Measurements from ENCODE around the gene HAT1. TPM values are rescaled to one million over a fixed set of nuclear protein-coding genes. Genes with fewer than 3 reads are reported as not detected.

HAT1 gene
- total RNA-seq, 1 experiment from 2014 or later: 58.9 TPM

GRCh38 chr2:171880774-171881173, 41.5 kb upstream of the HAT1 start:
- ChIA-PET POLR2A (no interaction called here), CTCF (interaction anchor here (0.6 kb wide), 1 partner anchor 115 kb away, joined by 3 read pairs; no protein-coding TSS in a partner anchor)
- no peaks in the 10 kb centered on the region for H3K9me3 Mint-ChIP-seq
- H3K4me3 Mint-ChIP-seq: no peak overlapping the region
- H3K27me3 Mint-ChIP-seq (ENCODE audit: low read depth): no peaks in the 10 kb centered on the region
- no peaks in the 10 kb centered on the region for H3K4me1 Mint-ChIP-seq
- no peaks in the 10 kb centered on the region for H3K36me3 Mint-ChIP-seq
- H3K27ac Mint-ChIP-seq: no peak overlapping the region
- no peak for DNase-seq (ENCODE audit: low spot score)
- ATAC-seq: no peak
- TF ChIP-seq CTCF (IDR thresholded peaks at IDR 0.05): no peak
- TF ChIP-seq SOX15 (CRISPR knock-in tag; IDR thresholded peaks at IDR 0.05): no peak
- TF ChIP-seq MYBL2 (CRISPR knock-in tag; IDR thresholded peaks at IDR 0.05): no peak
- no peak for TF ChIP-seq TEAD4 (CRISPR knock-in tag; IDR thresholded peaks at IDR 0.05)
- TF ChIP-seq E2F1 (CRISPR knock-in tag; IDR thresholded peaks at IDR 0.05): no peak
- no peak for TF ChIP-seq MXD4 (CRISPR knock-in tag; IDR thresholded peaks at IDR 0.05; ENCODE audit: borderline replicate concordance)
- TF ChIP-seq ZNF423 (CRISPR knock-in tag; IDR thresholded peaks at IDR 0.05): no peak
- no peak for TF ChIP-seq FOXP4 (CRISPR knock-in tag; IDR thresholded peaks at IDR 0.05)
- TF ChIP-seq SMAD4 (CRISPR knock-in tag; IDR thresholded peaks at IDR 0.05): no peak
- TF ChIP-seq MLX (CRISPR knock-in tag; IDR thresholded peaks at IDR 0.05): no peak
- TF ChIP-seq CREM (CRISPR knock-in tag; IDR thresholded peaks at IDR 0.05): no peak
- no peak for TF ChIP-seq E2F4 (CRISPR knock-in tag; IDR thresholded peaks at IDR 0.05; ENCODE audit: borderline replicate concordance, low read depth)
- TF ChIP-seq ZNF512 (CRISPR knock-in tag; IDR thresholded peaks at IDR 0.05; ENCODE audit: borderline replicate concordance): no peak
- TF ChIP-seq FOXK1 (CRISPR knock-in tag; IDR thresholded peaks at IDR 0.05): no peak
- TF ChIP-seq HMGXB4 (CRISPR knock-in tag; IDR thresholded peaks at IDR 0.05): no peak
- no peak for TF ChIP-seq ERG (CRISPR knock-in tag; IDR thresholded peaks at IDR 0.05)
- TF ChIP-seq FOXJ3 (CRISPR knock-in tag; IDR thresholded peaks at IDR 0.05; ENCODE audit: borderline replicate concordance): no peak
- TF ChIP-seq ZNF138 (CRISPR knock-in tag; conservative IDR thresholded peaks at IDR 0.05): no peak
- no peak for TF ChIP-seq NR2C2 (CRISPR knock-in tag; IDR thresholded peaks at IDR 0.05)

Data from WTC11 (cell line).